NB4 (cell line): ENCODE results near the gene SGPP2.

ENCODE experiments used
- MYC ChIP-seq: IDR thresholded peaks from 2 replicates; pipeline ENCODE4 v1.6.1; 2011; ENCODE audit warnings: low read depth, low read length
- POLR2A ChIP-seq: IDR thresholded peaks from 2 replicates; pipeline ENCODE4 v1.6.1; 2011; ENCODE audit warnings: mild to moderate bottlenecking; ENCODE audit not compliant: insufficient read length; ENCODE audit errors: extremely low read depth
- TF ChIP-seq, protein P1 (sequence below): IDR thresholded peaks from one replicate; pipeline ENCODE4 v1.5.1; 2012; ENCODE audit warnings: low read depth, low read length
- TF ChIP-seq, protein P2 (sequence below): IDR thresholded peaks from 2 replicates; pipeline ENCODE4 v1.6.1; 2011; ENCODE audit warnings: low read depth, low read length

DNA sequence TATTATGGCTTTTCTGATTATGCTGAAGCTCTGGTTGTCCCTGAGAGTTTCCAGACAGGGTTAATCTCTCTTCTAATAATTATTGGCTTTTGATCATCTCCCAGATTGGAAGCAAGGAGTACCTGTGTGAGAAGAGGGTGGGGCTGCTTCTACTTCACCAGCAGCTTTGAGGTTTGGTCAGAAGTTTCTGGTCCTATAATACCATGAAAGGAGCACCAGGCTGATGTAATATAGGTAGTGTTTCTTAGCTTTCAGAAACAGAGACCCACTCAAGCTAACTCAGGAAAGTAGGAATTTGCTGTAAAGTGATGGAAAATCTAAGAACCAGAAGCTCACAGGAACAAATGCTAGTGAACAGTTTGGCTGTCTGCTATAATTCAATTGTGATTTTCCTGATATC lies 57.6 kb downstream of the SGPP2 start:
- TF ChIP-seq, protein P1, sequence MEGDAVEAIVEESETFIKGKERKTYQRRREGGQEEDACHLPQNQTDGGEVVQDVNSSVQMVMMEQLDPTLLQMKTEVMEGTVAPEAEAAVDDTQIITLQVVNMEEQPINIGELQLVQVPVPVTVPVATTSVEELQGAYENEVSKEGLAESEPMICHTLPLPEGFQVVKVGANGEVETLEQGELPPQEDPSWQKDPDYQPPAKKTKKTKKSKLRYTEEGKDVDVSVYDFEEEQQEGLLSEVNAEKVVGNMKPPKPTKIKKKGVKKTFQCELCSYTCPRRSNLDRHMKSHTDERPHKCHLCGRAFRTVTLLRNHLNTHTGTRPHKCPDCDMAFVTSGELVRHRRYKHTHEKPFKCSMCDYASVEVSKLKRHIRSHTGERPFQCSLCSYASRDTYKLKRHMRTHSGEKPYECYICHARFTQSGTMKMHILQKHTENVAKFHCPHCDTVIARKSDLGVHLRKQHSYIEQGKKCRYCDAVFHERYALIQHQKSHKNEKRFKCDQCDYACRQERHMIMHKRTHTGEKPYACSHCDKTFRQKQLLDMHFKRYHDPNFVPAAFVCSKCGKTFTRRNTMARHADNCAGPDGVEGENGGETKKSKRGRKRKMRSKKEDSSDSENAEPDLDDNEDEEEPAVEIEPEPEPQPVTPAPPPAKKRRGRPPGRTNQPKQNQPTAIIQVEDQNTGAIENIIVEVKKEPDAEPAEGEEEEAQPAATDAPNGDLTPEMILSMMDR = no peak
- TF ChIP-seq, protein P2, sequence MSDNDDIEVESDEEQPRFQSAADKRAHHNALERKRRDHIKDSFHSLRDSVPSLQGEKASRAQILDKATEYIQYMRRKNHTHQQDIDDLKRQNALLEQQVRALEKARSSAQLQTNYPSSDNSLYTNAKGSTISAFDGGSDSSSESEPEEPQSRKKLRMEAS = no peak
- TF ChIP-seq POLR2A (no peak), MYC (no peak)
